Immature natural killer cell (primary cell): Measurements from ENCODE around the gene ZIC4. TPM values are rescaled to one million over a fixed set of nuclear protein-coding genes. Genes with fewer than 3 reads are reported as not detected.

Experiments used
- DNase-seq, 3 donors: peaks; one replicate each; pipeline ENCODE4 v3.0.0; 2022; ENCODE audit warnings: mixed read lengths in 1 of 3
- H3K27ac Mint-ChIP-seq, 6 donors: one replicate each; pipeline ENCODE4 v1.8.0; 2020; ENCODE audit warnings: mixed read lengths in 6 of 6, mild to moderate bottlenecking in 5 of 6, inconsistent platforms in 4 of 6, moderate library complexity in 3 of 6
- H3K27me3 Mint-ChIP-seq, 3 donors: one replicate each; pipeline ENCODE4 v1.8.0; 2020 to 2021; ENCODE audit warnings: low read depth in 3 of 3, mild to moderate bottlenecking in 3 of 3, mixed read lengths in 3 of 3, moderate library complexity in 3 of 3, inconsistent platforms in 1 of 3
- H3K36me3 Mint-ChIP-seq, 3 donors: one replicate each; pipeline ENCODE4 v1.8.0; 2020; ENCODE audit warnings: mixed read lengths in 3 of 3, inconsistent platforms in 2 of 3, mild to moderate bottlenecking in 2 of 3
- H3K4me1 Mint-ChIP-seq, 2 donors: one replicate each; pipeline ENCODE4 v1.8.0; 2020; ENCODE audit warnings: inconsistent platforms in 2 of 2, mild to moderate bottlenecking in 2 of 2, mixed read lengths in 2 of 2, moderate library complexity in 1 of 2
- H3K4me3 Mint-ChIP-seq, 5 donors: one replicate each; pipeline ENCODE4 v1.8.0; 2020; ENCODE audit warnings: mild to moderate bottlenecking in 5 of 5, mixed read lengths in 5 of 5, inconsistent platforms in 3 of 5, moderate library complexity in 3 of 5
- H3K9me3 Mint-ChIP-seq, 6 donors: one replicate each; pipeline ENCODE4 v1.8.0; 2020; ENCODE audit warnings: mild to moderate bottlenecking in 6 of 6, mixed read lengths in 6 of 6, inconsistent platforms in 4 of 6, moderate library complexity in 3 of 6
- polyA plus RNA-seq, 3 donors: library from polyadenylated mRNA; unstranded; fragments of 300-500 nt; fragmentation: Illumina TruSeq; gene quantifications; one replicate each; pipeline ENCODE4 v1.2.3, GENCODE V29; 2021

Gene ZIC4
- polyA plus RNA-seq, 3 donors from 2014 or later: not detected

DNA sequence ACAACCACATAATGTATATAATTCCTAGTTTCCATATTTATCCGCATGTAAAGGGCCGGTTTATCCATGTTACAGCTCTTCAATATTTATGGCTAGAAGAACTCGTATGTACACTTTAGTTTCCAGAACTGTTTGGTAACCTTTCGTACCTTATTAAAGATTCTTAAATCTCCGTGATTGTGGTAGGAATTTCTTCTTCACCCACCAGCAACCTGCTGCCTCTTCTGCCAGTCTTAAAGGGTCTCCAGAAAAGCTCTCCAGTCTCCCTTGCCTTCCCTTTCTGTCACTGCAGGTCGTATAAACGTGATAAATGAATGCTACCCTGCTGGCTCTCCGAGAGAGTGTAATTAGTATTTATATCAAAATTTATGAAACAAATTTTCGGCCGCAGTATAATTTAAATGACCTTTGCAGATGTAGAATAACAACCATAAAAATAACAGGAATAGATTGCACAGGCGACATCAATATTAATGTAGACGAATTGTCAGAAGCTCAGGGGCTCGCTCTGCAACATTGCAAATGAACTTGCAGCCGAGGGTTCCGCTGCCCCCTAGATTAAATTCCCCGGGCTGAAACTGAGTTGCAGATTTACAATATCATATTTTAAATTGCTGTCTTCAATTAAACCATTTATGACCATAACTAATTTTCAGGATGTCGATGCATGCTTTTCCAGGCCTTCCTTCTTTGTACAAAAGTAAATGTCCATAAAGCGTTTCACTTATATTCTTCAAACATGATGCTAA is 8.2 kb upstream of the ZIC4 start:
- peak overlapping the region in 1 of 5 donors; percentile 8 for H3K4me3 Mint-ChIP-seq
- peaks cover 4 to 16% (median 6%) of the 10 kb centered on the region in 3 donors for H3K36me3 Mint-ChIP-seq
- DNase-seq: no peak
- H3K9me3 Mint-ChIP-seq: peaks cover 16 to 58% (median 35%) of the 10 kb centered on the region in 6 donors
- H3K4me1 Mint-ChIP-seq: peaks cover 15 to 29% of the 10 kb centered on the region in 2 donors
- H3K27ac Mint-ChIP-seq: no peak overlapping the region
- H3K27me3 Mint-ChIP-seq: peaks cover 36 to 54% (median 52%) of the 10 kb centered on the region in 3 donors

DNA sequence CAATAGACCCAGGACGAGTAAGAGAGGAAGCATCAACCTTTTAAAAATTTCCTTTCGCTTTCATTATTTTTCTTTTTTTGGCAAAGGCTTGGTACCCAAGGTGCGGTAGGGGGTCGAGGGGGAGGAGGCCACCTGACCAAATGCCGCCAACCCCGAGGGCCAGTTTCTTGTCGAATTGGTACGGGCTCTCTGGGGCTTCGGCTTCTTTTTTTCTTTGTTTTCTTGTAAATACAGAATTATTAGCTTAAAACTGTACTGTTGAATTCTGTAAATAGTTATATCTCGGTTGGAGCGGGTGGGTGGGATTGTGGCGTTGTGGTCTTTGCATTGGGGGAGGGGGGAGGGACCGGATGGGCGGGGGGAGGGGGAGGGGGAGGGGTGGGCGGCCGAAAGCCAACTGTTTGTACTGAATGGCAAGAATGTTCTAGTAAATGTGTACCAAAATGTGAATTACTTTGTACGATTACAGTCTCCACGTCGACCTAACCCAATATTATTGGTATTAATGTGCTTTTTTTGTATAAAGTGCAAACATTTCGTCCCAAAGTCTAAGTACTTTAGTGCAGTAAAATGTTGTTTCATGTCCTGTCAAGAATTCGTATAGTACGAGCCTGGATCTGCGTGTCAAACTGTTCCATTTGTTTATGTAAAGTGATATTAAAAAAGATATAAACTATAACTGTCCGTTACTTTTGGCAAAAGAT is 7.5 kb upstream of the ZIC4 start:
- H3K36me3 Mint-ChIP-seq: peaks cover 4 to 15% (median 6%) of the 10 kb centered on the region in 3 donors
- H3K27ac Mint-ChIP-seq: peak overlapping the region in 1 of 6 donors; percentile 9
- H3K27me3 Mint-ChIP-seq: peaks cover 40 to 60% (median 58%) of the 10 kb centered on the region in 3 donors
- H3K4me1 Mint-ChIP-seq: peaks cover 15 to 29% of the 10 kb centered on the region in 2 donors
- no peak for DNase-seq
- peaks cover 16 to 63% (median 35%) of the 10 kb centered on the region in 6 donors for H3K9me3 Mint-ChIP-seq
- peak overlapping the region; percentile 65 to 85 (median 80) for H3K4me3 Mint-ChIP-seq

DNA sequence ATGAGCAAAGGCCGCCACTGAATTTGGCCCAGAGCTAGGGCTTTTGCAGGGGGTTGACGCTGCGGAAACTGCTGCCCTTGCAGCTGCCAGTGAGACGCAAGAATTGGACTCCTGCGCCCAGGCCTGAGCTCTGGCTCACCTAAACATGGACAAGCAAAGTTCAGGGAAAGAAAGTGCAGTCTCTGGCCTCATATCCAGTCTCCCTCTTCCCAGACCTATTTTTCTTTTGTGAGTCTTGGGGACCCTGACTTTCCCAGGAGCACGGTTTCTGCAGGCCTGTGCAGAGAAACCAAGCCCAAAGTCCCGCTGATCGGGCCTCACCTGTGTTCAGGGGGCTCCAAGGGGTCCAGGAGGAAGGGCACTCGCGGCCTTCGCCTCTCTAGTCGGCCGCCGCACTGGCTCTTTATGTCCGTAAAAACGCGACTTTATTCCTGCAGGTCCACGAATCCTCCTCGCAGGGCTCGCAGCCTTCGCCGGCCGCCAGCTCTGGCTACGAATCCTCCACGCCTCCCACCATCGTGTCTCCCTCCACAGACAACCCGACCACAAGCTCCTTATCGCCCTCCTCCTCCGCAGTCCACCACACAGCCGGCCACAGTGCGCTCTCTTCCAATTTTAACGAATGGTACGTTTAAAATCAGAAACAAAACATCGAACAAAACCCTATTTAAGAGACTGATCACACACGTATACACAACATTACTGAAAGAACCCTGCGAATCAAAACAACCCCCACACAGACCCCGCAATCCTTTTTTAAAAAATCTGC is 6.8 kb upstream of the ZIC4 start:
- DNase-seq: no peak
- peaks cover 47 to 61% (median 57%) of the 10 kb centered on the region in 3 donors for H3K27me3 Mint-ChIP-seq
- peak overlapping the region; percentile 65 to 85 (median 80) for H3K4me3 Mint-ChIP-seq
- peaks cover 17 to 63% (median 36%) of the 10 kb centered on the region in 6 donors for H3K9me3 Mint-ChIP-seq
- H3K36me3 Mint-ChIP-seq: peaks cover 4 to 15% (median 10%) of the 10 kb centered on the region in 3 donors
- H3K27ac Mint-ChIP-seq: peak overlapping the region in 1 of 6 donors; percentile 9
- H3K4me1 Mint-ChIP-seq: peaks cover 17 to 33% of the 10 kb centered on the region in 2 donors

DNA sequence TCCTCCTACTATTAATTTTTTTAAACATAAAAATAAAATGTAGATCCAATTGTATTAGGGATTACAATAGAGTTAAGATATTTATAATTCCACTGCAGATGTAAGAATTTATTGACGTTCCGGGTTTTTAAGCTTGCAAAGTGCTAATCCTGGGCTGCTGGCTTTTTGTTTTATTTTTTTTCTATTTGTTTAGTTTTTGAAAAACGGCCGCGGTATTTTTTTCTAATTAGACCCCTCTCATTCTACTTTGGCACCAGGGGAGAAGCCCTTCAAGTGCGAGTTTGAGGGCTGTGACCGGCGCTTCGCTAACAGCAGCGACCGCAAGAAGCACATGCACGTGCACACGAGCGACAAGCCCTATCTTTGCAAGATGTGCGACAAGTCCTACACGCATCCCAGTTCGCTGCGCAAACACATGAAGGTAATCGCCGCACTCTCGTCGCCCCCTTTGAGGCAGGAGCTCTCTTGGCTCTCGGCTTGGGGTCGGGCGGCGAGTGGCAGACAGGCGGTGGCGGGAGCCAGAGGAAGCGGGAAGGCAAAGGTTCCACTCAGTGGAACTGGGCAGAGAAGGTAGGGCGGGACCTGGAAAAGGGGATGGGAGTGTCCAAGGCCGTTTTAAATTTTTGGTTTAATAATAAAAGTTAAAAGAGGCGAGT is 6.0 kb upstream of the ZIC4 start:
- DNase-seq: no peak
- peaks cover 24 to 66% (median 37%) of the 10 kb centered on the region in 6 donors for H3K9me3 Mint-ChIP-seq
- H3K36me3 Mint-ChIP-seq: peaks cover 4 to 12% (median 12%) of the 10 kb centered on the region in 3 donors
- H3K4me1 Mint-ChIP-seq: peaks cover 20 to 40% of the 10 kb centered on the region in 2 donors
- peak overlapping the region in 2 of 5 donors; percentile 57 to 85 for H3K4me3 Mint-ChIP-seq
- no peak overlapping the region for H3K27ac Mint-ChIP-seq
- H3K27me3 Mint-ChIP-seq: peaks cover 51 to 66% (median 61%) of the 10 kb centered on the region in 3 donors

DNA sequence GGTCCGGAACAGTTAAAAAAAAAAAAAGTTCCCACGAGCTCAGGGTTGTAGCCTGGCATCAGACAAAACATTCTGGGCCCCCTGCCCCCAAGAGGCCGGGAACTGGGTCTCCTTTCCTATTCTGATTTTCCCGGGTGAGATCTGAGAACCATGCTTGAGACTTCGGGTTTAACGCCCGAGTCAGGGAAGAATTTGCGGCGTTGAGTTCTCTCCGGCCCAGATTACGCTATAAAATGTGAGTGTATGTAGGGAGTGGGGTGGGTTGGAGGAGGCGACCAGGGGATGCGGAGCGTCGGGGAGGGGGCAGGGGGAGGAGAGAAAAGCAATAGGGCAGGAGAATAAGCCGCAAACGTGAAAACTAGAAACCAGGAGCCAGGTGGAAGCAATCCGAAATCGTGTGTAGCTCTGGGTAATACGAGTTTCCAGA is 5.5 kb upstream of the ZIC4 start:
- peak overlapping the region in 3 of 5 donors; percentile 5 to 74 (median 59) for H3K4me3 Mint-ChIP-seq
- peaks cover 51 to 66% (median 66%) of the 10 kb centered on the region in 3 donors for H3K27me3 Mint-ChIP-seq

DNA sequence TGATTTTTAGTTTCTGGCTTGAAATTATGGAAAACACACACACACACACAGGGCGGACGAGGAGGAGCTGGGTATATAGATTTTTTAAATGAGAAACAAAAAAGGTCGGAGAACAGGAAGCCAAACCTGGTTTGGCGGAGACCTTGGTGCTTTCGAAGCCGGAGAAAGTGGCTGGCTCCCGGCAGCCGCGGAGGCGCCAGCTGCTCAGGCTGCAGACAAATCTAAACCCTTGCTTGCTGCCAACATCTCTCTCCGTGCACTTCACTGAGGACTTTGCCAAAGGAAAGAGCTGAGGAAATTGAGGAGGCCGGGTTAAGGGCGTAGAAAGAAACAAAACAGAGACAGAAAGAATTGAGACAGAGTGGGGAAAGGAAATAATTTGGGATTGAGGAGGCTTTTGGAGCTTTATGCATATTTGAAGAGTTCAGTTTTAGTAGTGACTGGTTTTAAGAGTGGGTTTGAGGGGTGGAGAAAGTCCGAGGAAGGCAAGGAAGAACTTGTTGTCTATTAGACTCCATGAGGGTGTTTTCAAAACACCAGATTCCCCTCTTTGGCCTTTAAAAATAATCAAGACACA is 5.0 kb upstream of the ZIC4 start:
- Mint-ChIP-seq H3K4me3 (peak overlapping the region; percentile 5 to 74 (median 59)), H3K27ac (peak overlapping the region in 1 of 6 donors; percentile 75), H3K4me1 (peaks cover 20 to 40% of the 10 kb centered on the region in 2 donors), H3K36me3 (peaks cover 4 to 18% (median 12%) of the 10 kb centered on the region in 3 donors), H3K9me3 (peaks cover 26 to 76% (median 41%) of the 10 kb centered on the region in 6 donors), H3K27me3 (peaks cover 53 to 70% (median 66%) of the 10 kb centered on the region in 3 donors)
- DNase-seq: no peak

More for the DNA sequence above, 5.5 kb upstream of the ZIC4 start:
- H3K4me1 Mint-ChIP-seq: peaks cover 20 to 40% of the 10 kb centered on the region in 2 donors
- peaks cover 26 to 71% (median 39%) of the 10 kb centered on the region in 6 donors for H3K9me3 Mint-ChIP-seq
- H3K27ac Mint-ChIP-seq: peak overlapping the region in 1 of 6 donors; percentile 75
- DNase-seq: no peak
- H3K36me3 Mint-ChIP-seq: peaks cover 4 to 13% (median 12%) of the 10 kb centered on the region in 3 donors

DNA sequence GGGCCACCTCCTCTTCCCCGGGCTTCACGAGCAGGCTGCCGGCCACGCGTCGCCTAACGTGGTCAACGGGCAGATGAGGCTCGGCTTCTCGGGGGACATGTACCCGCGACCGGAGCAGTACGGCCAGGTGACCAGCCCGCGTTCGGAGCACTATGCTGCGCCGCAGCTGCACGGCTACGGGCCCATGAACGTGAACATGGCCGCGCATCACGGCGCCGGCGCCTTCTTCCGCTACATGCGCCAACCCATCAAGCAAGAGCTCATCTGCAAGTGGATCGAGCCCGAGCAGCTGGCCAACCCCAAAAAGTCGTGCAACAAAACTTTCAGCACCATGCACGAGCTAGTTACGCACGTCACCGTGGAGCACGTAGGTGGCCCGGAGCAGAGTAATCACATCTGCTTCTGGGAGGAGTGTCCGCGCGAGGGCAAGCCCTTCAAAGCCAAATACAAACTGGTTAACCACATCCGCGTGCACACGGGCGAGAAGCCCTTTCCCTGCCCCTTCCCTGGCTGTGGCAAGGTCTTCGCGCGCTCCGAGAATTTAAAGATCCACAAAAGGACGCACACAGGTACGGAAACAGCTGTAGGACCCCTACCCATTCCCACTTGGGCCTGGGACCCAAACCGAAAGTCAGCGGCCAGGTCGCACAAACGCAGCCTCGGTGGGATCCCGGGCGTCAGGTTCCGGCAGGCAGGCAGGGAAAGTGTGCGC is 4.3 kb upstream of the ZIC4 start:
- peak overlapping the region; percentile 5 to 74 (median 59) for H3K4me3 Mint-ChIP-seq
- no peak overlapping the region for H3K27ac Mint-ChIP-seq
- H3K4me1 Mint-ChIP-seq: peaks cover 20 to 40% of the 10 kb centered on the region in 2 donors
- peaks cover 48 to 70% (median 69%) of the 10 kb centered on the region in 3 donors for H3K27me3 Mint-ChIP-seq
- H3K9me3 Mint-ChIP-seq: peaks cover 26 to 74% (median 42%) of the 10 kb centered on the region in 6 donors
- no peak for DNase-seq
- peaks cover 4 to 19% (median 12%) of the 10 kb centered on the region in 3 donors for H3K36me3 Mint-ChIP-seq

DNA sequence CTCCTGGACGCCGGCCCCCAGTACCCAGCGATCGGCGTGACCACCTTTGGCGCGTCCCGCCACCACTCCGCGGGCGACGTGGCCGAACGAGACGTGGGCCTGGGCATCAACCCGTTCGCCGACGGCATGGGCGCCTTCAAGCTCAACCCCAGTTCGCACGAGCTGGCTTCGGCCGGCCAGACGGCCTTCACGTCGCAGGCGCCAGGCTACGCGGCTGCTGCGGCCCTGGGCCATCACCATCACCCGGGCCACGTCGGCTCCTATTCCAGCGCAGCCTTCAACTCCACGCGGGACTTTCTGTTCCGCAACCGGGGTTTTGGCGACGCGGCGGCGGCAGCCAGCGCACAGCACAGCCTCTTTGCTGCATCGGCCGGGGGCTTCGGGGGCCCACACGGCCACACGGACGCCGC is 3.8 kb upstream of the ZIC4 start:
- Mint-ChIP-seq H3K4me3 (no peak overlapping the region), H3K27ac (no peak overlapping the region), H3K9me3 (peaks cover 26 to 71% (median 41%) of the 10 kb centered on the region in 6 donors), H3K36me3 (peaks cover 4 to 15% (median 12%) of the 10 kb centered on the region in 3 donors), H3K27me3 (peaks cover 51 to 70% (median 68%) of the 10 kb centered on the region in 3 donors), H3K4me1 (peaks cover 20 to 40% of the 10 kb centered on the region in 2 donors)
- no peak for DNase-seq

DNA sequence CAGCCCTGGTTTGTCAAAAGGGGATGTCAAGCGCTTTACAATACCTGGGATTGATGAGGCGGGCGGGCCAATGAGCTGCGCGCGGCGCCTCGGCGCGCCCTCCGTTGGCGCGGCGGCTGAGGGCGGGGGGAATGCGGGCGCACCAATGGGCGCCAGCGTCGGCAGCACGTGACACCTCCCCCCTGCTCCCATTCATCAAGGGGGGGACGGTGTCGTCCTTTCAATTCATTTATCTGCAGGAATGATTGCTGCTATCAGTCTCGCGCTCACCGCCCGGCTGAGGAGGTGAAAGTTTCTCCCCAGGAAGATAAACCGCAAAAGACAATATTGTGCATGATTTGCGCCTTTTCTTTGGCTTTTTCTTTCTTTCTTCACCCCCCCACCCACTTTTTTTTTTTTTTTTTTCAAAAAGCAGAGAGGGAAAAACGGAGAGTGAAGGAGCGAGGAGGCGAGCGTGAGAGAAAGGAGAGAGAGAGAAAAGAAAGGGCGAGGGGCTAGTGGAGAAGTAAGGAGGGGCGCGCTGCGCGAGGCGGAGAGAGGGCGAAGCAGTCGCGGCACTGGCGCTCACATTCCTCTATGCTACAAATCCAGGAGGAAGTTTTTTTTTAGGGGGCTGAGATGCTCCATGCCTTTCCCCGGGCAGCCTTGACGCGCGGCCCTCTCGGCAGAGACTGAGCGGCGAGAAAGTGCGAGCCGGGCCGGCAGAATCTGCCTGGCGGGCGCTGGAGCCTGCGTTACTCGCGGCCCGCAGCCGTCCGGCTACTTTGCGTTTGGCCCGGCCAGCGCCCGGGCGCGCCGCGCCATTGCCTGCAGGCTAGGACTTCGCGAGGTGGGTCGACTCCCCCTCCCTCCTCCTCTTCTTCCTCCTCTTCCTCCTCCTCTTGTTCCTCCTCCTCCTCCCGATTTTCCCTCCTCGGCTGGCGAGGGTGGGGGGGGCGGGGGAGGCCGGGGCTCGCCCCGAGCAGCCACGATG is 3.1 kb upstream of the ZIC4 start, which contains the start of gene ZIC1:
Gene ZIC1, plus strand, starts transcription at position 223 of the 973 bp plus-strand sequence. Its CDS starts 748 bp downstream, at position 971.
- H3K4me3 Mint-ChIP-seq: peak within 1 kb of the TSS in 4 of 5 donors; percentile 4 to 59 (median 40)
- DNase-seq: no peak
- H3K36me3 Mint-ChIP-seq: peaks cover 4 to 15% (median 12%) of the 10 kb centered on the region in 3 donors
- peaks cover 20 to 36% of the 10 kb centered on the region in 2 donors for H3K4me1 Mint-ChIP-seq
- peaks cover 20 to 67% (median 41%) of the 10 kb centered on the region in 6 donors for H3K9me3 Mint-ChIP-seq
- peaks cover 53 to 69% (median 66%) of the 10 kb centered on the region in 3 donors for H3K27me3 Mint-ChIP-seq
- no peak within 1 kb of the TSS for H3K27ac Mint-ChIP-seq

DNA sequence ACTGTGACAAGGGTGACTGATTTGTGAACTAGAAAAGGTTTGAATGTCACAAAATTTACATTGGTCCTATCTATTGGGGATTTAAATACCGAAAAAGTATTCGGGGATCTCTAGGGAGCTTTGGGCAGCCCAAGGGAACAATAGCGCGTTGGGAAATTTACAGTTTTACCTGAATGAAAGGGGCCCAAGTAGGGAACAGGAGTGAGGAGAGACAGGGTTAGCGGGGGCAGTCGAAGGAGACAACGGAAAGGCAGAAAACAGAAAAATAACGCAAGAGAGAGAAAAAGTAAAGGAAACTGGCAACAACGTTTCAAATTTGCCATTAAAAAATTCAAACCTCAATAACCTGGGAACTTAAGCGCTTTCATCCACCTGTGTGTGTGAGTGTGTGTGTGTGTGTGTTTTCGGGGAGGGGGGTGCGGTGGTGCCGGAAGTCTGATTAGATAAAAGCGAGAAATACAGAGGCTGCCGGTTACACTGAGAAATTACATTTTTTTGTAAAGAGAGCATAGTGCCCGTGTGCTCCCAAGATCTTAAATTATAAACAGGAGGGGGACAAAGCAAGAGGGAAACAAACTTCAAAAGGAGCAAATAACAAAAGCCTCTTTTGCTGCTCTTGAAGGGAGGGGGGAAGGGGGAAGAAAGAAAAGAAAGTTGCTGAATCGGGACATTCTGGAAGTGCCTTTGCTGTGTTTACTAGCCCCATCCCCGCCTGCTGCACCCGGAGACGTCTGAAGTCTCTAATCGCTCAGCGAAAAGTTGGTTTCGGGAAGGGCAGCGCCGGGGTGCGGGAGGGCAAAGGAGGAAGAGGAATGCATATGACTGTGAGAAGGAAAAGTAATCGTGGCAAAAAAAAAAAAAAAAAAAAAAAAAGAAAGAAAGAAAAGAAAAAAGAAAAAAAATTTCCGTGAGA is 2.1 kb upstream of the ZIC4 start:
- no peak overlapping the region for H3K27ac Mint-ChIP-seq
- H3K4me3 Mint-ChIP-seq: peak overlapping the region in 4 of 5 donors; percentile 4 to 59 (median 22)
- peaks cover 4 to 13% (median 12%) of the 10 kb centered on the region in 3 donors for H3K36me3 Mint-ChIP-seq
- peaks cover 18 to 28% of the 10 kb centered on the region in 2 donors for H3K4me1 Mint-ChIP-seq
- no peak for DNase-seq
- H3K27me3 Mint-ChIP-seq: peaks cover 47 to 68% (median 64%) of the 10 kb centered on the region in 3 donors
- peaks cover 25 to 66% (median 41%) of the 10 kb centered on the region in 6 donors for H3K9me3 Mint-ChIP-seq
